MM.1S (cell line): ENCODE results near the gene NLGN2.

Experiments used
- CTCF ChIP-seq: fragments of 300-600 bp; sonication (generic); IDR thresholded peaks from 2 replicates; pipeline ENCODE4 v1.5.1; 2016; ENCODE audit warnings: antibody characterized with exemption, low read length, mixed read lengths
- EZH2 ChIP-seq: fragments of 300-600 bp; sonication (generic); optimal IDR thresholded peaks from 2 replicates; pipeline ENCODE3; 2017; ENCODE audit warnings: low read depth, mild to moderate bottlenecking, antibody characterized with exemption, low read length, mixed read lengths
- EZH2phosphoT487 ChIP-seq: fragments of 300-600 bp; sonication (generic); IDR thresholded peaks from 2 replicates; pipeline ENCODE4 v1.6.1; 2018; ENCODE audit warnings: antibody characterized with exemption, low read length

GRCh38 chr17:7382901-7383300, 24.7 kb upstream of the NLGN2 start:
- no peak for TF ChIP-seq CTCF
- no peak for TF ChIP-seq EZH2phosphoT487
- no peak for TF ChIP-seq EZH2
